ENCODE results near the gene GHRHR.

GRCh38 chr7:30935569-30935877 is 28.2 kb upstream of the GHRHR start:
- TF ChIP-seq EP300 (IDR thresholded peaks at IDR 0.05): no peak
- TF ChIP-seq CTCF (IDR thresholded peaks at IDR 0.05): no peak
